Right cardiac atrium (tissue), 5 donors: ENCODE data around the gene MMP24OS. TPM values are rescaled to one million over a fixed set of nuclear protein-coding genes. Genes with fewer than 3 reads are reported as not detected.
"Not testable (repeated sequence)": the region's sequence is repeated elsewhere in the genome, so short reads cannot be mapped to it uniquely, and the experiment has no call there.

Experiments used
- ATAC-seq, 2 donors: fragments of 200-7000 bp; cut with Tn5 transposase; one replicate each; pipeline versions ENCODE4 v1.8.0 to v1.9.1; 2020; ENCODE audit warnings: moderate library complexity in 2 of 2, mild to moderate bottlenecking in 1 of 2
- DNase-seq, 3 donors: peaks; one replicate each; pipeline ENCODE4 v3.0.0-alpha.2; 2020
- H3K27ac ChIP-seq: one replicate; pipeline ENCODE4 v1.5.1; 2013; ENCODE audit warnings: mild to moderate bottlenecking, low read length, control low read depth, moderate library complexity
- H3K27me3 ChIP-seq: one replicate; pipeline ENCODE4 v1.6.1; 2013; ENCODE audit not compliant: control insufficient read depth, insufficient read depth
- H3K4me1 ChIP-seq: one replicate; pipeline ENCODE4 v1.6.1; 2013; ENCODE audit warnings: low read length; ENCODE audit not compliant: control insufficient read depth, insufficient read depth
- H3K4me3 ChIP-seq: one replicate; pipeline ENCODE4 v1.5.1; 2013; ENCODE audit warnings: low read length, control low read depth
- H3K9me3 ChIP-seq: one replicate; pipeline ENCODE4 v1.6.1; 2013; ENCODE audit warnings: low read length; ENCODE audit not compliant: control insufficient read depth
- WGBS: extraction: QIAGEN DNeasy Blood & Tissue Kit; methylation state at CpG from one replicate; pipeline ENCODE4 v1.1.7; 2013; 5-methylcytosine and 5-hydroxymethylcytosine counted together
- intact Hi-C, 4 donors: fragments of 100-400 bp; cut with DNase I; formaldehyde crosslinking; loops; one replicate each; pipeline versions ENCODE4 v1.11.0 to v1.14.0; 2022 to 2023
- polyA plus RNA-seq: library from polyadenylated mRNA; stranded (reverse); fragments of 200-250 nt; gene quantifications from one replicate; pipeline ENCODE4 v1.2.3, GENCODE V29; 2013
- total RNA-seq, 4 donors: library from RNA; stranded (reverse); fragmentation: NEBNext Ultra II Directional; extraction: Animal tissue kit (Norgen Biotek cat#: 25700); gene quantifications; one replicate each; pipeline ENCODE4 v1.2.1, GENCODE V29; 2021
- donor health status: healthy with polysubstance abuse.
- donor health status: DM: no; HTN: yes; CAD: no.
- donor health status: DM: no; HTN: no; CAD: no.
- donor health status: DM: no; HTN: yes; CAD: no; lungs with severe emphysema.
- donor health status: DM: yes; HTN: yes; CAD: no.

The MMP24OS gene
- total and polyA plus RNA-seq, 5 donors: 45.1 to 65.0 (median 47.1) TPM

DNA sequence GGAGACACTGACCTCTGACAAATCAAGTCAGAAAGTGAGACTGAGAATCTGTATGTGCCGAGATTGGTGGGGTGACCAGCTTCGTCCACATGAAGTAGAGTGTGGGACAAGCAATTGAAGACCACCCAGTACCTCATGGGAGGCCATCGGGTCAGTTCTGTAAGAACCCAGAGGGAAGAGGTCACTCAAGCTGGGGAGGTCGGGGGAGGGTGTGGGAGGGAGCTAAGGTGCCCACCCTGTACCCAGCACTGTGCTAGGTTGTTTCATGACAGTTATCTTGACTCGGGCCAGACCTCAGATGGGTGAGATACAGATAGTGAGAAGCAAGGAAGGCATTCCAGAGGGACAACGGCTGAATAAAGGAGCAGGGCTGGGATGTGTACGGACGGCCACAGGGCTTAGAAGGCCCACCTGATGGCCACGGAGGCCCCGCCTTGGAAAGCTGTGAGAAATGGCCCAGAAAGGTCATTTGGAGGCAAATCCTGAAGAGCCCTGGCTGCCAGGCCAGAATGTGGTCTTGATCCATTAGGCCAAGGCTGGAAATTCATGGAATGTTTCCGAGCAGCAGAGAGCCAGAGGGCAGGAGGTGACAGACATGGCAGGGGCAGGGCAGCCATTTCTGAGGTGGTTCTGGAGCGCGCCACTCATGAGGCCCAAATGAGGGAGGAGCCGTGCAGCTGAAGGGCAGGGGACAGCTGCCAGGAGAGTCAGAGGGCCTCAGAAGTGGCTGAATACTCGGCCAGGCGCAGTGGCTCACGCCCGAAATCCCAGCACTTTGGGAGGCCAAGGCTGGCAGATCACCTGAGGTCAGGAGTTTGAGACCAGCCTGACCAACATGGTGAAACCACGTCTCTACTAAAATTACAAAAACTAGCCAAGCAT is 7.7 kb downstream of the MMP24OS start:
- no peak for ATAC-seq
- H3K4me1 ChIP-seq: no peaks in the 10 kb centered on the region
- no peak overlapping the region for H3K4me3 ChIP-seq
- no peaks in the 10 kb centered on the region for H3K9me3 ChIP-seq
- 84% methylated on average over 19 of the region's 19 CpGs for WGBS
- intact Hi-C loops: loop anchor here in 1 of 4 donors (10.0 kb wide), 1 partner anchor 425 kb away; no protein-coding TSS in a partner anchor
- H3K27ac ChIP-seq: no peak overlapping the region
- DNase-seq: peak in 1 of 3 donors; percentile 57
- H3K27me3 ChIP-seq: no peaks in the 10 kb centered on the region

DNA sequence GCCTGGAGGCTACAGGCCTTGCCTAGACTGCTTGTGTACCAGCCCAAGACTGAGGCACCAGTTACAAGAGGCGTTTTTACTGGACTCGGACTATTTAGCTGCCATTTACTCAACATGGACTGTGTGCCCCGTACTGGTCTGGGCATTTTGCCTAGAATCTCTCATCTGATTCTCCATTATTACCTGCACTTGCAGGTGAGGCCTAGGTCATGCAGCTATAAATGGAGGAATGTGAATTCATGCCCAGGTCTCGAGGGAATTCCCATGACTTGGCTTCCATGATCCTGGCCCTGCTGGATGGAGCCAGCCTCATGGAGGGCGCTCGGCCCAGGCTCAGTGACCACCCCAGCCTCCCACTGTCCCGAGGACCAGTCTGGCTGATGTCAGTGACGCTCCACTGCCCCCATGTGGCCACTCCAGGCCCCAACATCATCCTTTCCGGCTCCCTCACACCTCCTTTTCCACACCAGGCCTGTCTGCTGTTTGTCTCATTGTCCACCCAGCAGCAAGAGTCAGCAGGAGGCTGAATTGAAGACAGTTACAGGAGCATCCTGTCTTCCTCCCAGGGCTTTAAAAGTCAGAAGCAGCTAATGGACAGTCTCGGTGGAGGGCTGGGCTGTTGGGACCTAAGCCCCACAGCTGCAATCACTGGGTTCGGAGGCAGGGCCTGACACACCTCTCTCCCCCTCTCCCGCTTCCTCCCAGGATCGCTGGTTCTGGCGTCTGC is 8.7 kb downstream of the MMP24OS start:
- Histone ChIP-seq H3K27ac (no peak overlapping the region), H3K9me3 (no peaks in the 10 kb centered on the region), H3K27me3 (no peaks in the 10 kb centered on the region), H3K4me3 (no peak overlapping the region), H3K4me1 (no peaks in the 10 kb centered on the region)
- 58% methylated on average over 14 of the region's 14 CpGs for WGBS
- intact Hi-C loops: no loop called here
- DNase-seq (peak; percentile 69 to 79 (median 78)), ATAC-seq (peak; percentile 53 to 74)

GRCh38 chr20:35267092-35267491 is 10.8 kb downstream of the MMP24OS start:
- no peak for DNase-seq
- intact Hi-C loops: no loop called here
- Histone ChIP-seq H3K9me3 (no peaks in the 10 kb centered on the region), H3K27me3 (no peaks in the 10 kb centered on the region), H3K4me1 (no peaks in the 10 kb centered on the region), H3K27ac (no peak overlapping the region), H3K4me3 (no peak overlapping the region)
- no peak for ATAC-seq
- WGBS: 88% methylated on average over 16 of the region's 16 CpGs

DNA sequence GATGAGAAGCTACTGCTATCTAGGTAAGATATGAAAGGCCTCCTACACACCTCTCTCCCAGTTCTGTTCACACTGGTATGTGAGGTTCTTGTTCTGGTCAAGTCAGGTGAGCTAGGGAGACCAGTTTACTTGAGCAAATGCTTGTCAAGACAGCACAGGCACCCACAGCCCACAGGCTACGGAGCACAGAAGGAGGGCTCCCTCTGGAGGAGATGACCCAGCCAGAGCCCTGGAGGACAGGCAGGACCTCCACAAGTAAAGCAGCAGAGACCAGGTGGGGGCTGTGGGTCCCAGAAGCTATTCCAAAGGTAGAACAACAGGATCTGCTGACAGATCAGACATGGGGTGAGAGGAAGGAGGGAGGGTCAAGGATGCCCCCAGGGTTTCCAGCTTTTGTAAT is 13.2 kb downstream of the MMP24OS start:
- no peaks in the 10 kb centered on the region for H3K27me3 ChIP-seq
- no peaks in the 10 kb centered on the region for H3K4me1 ChIP-seq
- intact Hi-C loops: no loop called here
- no peak overlapping the region for H3K27ac ChIP-seq
- H3K4me3 ChIP-seq: no peak overlapping the region
- H3K9me3 ChIP-seq: no peaks in the 10 kb centered on the region
- DNase-seq: no peak
- 83% methylated on average over 1 of the region's 1 CpG for WGBS
- no peak for ATAC-seq

GRCh38 chr20:35263532-35264341 is 14.2 kb downstream of the MMP24OS start:
- Histone ChIP-seq H3K27ac (no peak overlapping the region), H3K4me1 (no peaks in the 10 kb centered on the region), H3K4me3 (no peak overlapping the region), H3K27me3 (no peaks in the 10 kb centered on the region), H3K9me3 (no peaks in the 10 kb centered on the region)
- intact Hi-C loops: no loop called here
- no peak for ATAC-seq
- no peak for DNase-seq
- WGBS: 75% methylated on average over 17 of the region's 17 CpGs

DNA sequence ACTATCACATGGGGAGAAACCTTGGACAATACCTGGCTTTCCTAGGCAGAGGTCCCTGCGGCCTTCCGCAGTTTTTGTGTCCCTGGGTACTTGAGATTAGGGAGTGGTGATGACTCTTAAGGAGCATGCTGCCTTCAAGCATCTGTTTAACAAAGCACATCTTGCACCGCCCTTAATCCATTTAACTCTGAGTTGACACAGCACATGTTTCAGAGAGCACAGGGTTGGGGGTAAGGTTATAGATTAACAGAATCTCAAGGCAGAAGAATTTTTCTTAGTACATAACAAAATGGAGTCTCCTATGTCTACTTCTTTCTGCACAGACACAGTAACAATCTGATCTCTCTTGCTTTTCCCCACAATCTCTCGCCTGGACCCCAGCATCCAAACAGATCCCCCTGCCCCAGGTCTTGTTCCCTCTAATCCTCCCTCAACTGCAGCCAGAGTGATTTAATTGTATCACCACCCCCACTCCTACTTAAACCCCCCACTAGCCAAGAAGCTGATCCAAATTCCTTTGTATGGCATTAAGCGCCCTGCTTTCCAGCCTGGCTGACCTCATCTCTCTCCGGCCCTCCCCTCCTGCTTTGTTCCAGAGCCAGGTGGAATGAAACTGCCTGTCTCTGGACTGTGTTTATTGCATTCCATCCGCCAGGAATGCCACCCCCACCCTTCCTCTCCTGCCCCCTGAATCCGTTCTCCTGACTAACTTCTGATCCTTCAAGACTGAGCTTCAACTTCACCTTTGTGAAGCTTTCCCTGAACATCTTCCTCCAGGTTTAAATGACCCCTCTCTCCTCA is 15.0 kb downstream of the MMP24OS start:
- H3K4me3 ChIP-seq, H3K27ac ChIP-seq, H3K27me3 ChIP-seq, DNase-seq, intact Hi-C loops, H3K4me1 ChIP-seq, H3K9me3 ChIP-seq: not testable (repeated sequence)
- peak; percentile 34 to 36 for ATAC-seq
- 62% methylated on average over 5 of the region's 8 CpGs for WGBS

DNA sequence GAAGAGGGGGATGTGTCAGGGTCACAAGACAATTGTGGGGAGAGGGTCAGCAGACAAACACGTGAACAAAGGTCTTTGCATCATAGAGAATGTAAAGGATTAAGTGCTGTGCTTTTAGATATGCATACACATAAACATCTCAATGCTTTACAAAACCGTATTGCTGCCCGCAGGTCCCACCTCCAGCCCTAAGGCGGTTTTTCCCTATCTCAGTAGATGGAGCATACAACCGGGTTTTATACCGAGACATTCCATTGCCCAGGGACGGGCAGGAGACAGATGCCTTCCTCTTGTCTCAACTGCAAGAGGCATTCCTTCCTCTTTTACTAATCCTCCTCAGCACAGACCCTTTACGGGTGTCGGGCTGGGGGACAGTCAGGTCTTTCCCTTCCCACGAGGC is 15.6 kb downstream of the MMP24OS start:
- H3K27ac ChIP-seq, H3K9me3 ChIP-seq, H3K4me1 ChIP-seq, H3K4me3 ChIP-seq, intact Hi-C loops, ATAC-seq, DNase-seq, H3K27me3 ChIP-seq: not testable (repeated sequence)
- WGBS: 75% methylated on average over 7 of the region's 10 CpGs

GRCh38 chr20:35260426-35260825 is 17.5 kb downstream of the MMP24OS start:
- Histone ChIP-seq H3K4me3 (no peak overlapping the region), H3K27me3 (no peaks in the 10 kb centered on the region), H3K9me3 (no peaks in the 10 kb centered on the region), H3K27ac (no peak overlapping the region), H3K4me1 (no peaks in the 10 kb centered on the region)
- intact Hi-C loops: no loop called here
- no peak for ATAC-seq
- no peak for DNase-seq
- 87% methylated on average over 6 of the region's 6 CpGs for WGBS

DNA sequence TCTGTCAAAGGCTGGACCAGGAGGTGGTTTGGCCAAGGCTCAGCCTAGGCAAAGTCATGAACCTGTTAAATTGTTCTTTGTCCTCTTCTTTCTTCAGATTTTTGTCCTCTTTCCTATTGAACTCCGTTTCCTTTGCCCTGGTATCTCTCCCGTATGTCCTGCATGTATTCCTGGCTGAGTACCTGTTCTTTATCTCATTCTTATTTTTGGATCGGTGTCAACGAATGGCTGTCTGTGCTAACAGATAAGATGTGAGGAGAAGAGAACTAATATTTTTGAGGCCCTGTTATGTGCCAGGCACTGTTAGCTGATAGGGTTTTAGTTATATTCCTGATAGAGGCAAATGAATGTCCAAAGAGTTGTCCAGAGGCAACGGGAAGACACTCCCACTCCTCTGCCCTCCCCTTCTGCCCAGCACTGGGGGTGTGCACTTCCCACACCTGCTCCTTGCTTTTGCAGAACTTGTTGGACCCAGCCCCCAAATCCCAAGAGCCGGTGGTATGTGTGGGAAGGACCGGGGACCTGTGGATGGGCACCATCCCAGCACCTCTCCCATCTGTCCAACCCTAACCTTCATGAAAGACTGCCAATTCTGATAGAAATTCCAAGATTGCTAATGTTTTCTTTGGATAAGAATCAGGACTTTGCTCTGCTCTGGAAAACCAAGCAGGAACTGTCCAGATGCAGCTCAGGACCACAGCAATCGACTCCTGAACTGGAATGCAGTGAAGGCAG is 20.6 kb downstream of the MMP24OS start:
- 38% methylated on average over 8 of the region's 8 CpGs for whole genome bisulfite sequencing
- peak; percentile 46 to 64 for ATAC-seq
- no peak overlapping the region for H3K27ac ChIP-seq

More for the DNA sequence above, 20.6 kb downstream of the MMP24OS start:
- H3K4me3 ChIP-seq: no peak overlapping the region
- H3K27me3 ChIP-seq: no peaks in the 10 kb centered on the region
- DNase-seq: no peak
- H3K9me3 ChIP-seq: no peaks in the 10 kb centered on the region
- H3K4me1 ChIP-seq: no peaks in the 10 kb centered on the region
- intact Hi-C loops: no loop called here
